IMR-90 (cell line): ENCODE results near the gene IP6K1. TPM values are rescaled to one million over a fixed set of nuclear protein-coding genes. Genes with fewer than 3 reads are reported as not detected.
A peak's percentile ranks its signal among the peaks of the same experiment; 100 is the strongest.

Source experiments
- ATAC-seq: fragments of 200-7000 bp; cut with Tn5 transposase; 2 replicates; pipeline ENCODE4 v1.9.1; 2020; ENCODE audit warnings: low read depth, mild to moderate bottlenecking, moderate library complexity
- BruUV-seq: library from RNA; stranded (reverse); fragments of 400-500 nt; replicated peaks from 2 replicates; lab custom pipeline; 2021; lab: Mats Ljungman, UMichigan
- CTCF ChIA-PET: fragments of 300-600 bp; formaldehyde crosslinking; extraction: SDS; loops from one replicate; lab custom pipeline; 2021; ENCODE audit warnings: antibody characterized with exemption; lab: Yijun Ruan, JAX
- POLR2A ChIA-PET: fragments of 300-600 bp; sonication (Branson Sonifier 250); formaldehyde crosslinking; loops from one replicate; lab custom pipeline; 2022; ENCODE audit warnings: antibody characterized with exemption; ENCODE audit not compliant: unreplicated experiment; lab: Charles Lee
- DNase-seq: peaks from one replicate; pipeline ENCODE4 v3.0.0; 2013
- H2AFZ ChIP-seq: replicated peaks from 2 replicates; pipeline ENCODE3; 2013; ENCODE audit warnings: low read length, mild to moderate bottlenecking; ENCODE audit not compliant: poor library complexity
- H2AK5ac ChIP-seq: 2 replicates; pipeline ENCODE4 v1.6.1; 2013; ENCODE audit warnings: low read depth, low read length, inconsistent platforms
- H2AK9ac ChIP-seq: replicated peaks from 2 replicates; pipeline ENCODE3; 2013; ENCODE audit warnings: mild to moderate bottlenecking, low read depth, low read length, moderate library complexity; ENCODE audit not compliant: poor library complexity
- H2BK120ac ChIP-seq: 2 replicates; pipeline ENCODE4 v1.6.1; 2013; ENCODE audit warnings: low read depth, low read length, inconsistent platforms
- H2BK15ac ChIP-seq: 3 replicates; pipeline ENCODE4 v1.6.1; 2013; ENCODE audit warnings: low read depth, low read length, inconsistent platforms
- H2BK20ac ChIP-seq: 2 replicates; pipeline ENCODE4 v1.6.1; 2013; ENCODE audit warnings: low read depth, mild to moderate bottlenecking, inconsistent platforms, low read length, moderate library complexity
- H2BK5ac ChIP-seq: 2 replicates; pipeline ENCODE4 v1.6.1; 2013; ENCODE audit warnings: mild to moderate bottlenecking, low read depth, low read length, inconsistent platforms; ENCODE audit not compliant: poor library complexity, severe bottlenecking
- H3K14ac ChIP-seq: replicated peaks from 2 replicates; pipeline ENCODE4 v1.6.1; 2013; ENCODE audit warnings: low read depth, low read length, inconsistent platforms
- H3K18ac ChIP-seq: 2 replicates; pipeline ENCODE4 v1.6.1; 2013; ENCODE audit warnings: low read depth, low read length, control low read depth
- H3K23ac ChIP-seq: 2 replicates; pipeline ENCODE4 v1.6.1; 2013; ENCODE audit warnings: low read depth, low read length, inconsistent platforms
- H3K27ac ChIP-seq: 2 replicates; pipeline ENCODE4 v1.5.1; 2013; ENCODE audit warnings: mild to moderate bottlenecking, control low read depth, low read length; ENCODE audit not compliant: insufficient read depth
- H3K27me3 ChIP-seq: 2 replicates; pipeline ENCODE4 v1.6.1; 2013; ENCODE audit warnings: low read length; ENCODE audit not compliant: control insufficient read depth, insufficient read depth
- H3K36me3 ChIP-seq: 2 replicates; pipeline ENCODE4 v1.6.1; 2013; ENCODE audit warnings: low read length, mixed read lengths; ENCODE audit not compliant: control insufficient read depth, insufficient read depth
- H3K4ac ChIP-seq: 2 replicates; pipeline ENCODE4 v1.6.1; 2013; ENCODE audit warnings: low read depth, low read length, inconsistent platforms
- H3K4me1 ChIP-seq: 2 replicates; pipeline ENCODE4 v1.6.1; 2013; ENCODE audit warnings: low read length, mixed read lengths; ENCODE audit not compliant: control insufficient read depth, insufficient read depth
- H3K4me2 ChIP-seq: 2 replicates; pipeline ENCODE4 v1.6.1; 2013; ENCODE audit warnings: low read depth, mild to moderate bottlenecking, control low read depth, low read length, moderate library complexity
- H3K4me3 ChIP-seq: 2 replicates; pipeline ENCODE4 v1.5.1; 2013; ENCODE audit warnings: low read depth, mild to moderate bottlenecking, control low read depth, low read length, moderate library complexity; ENCODE audit not compliant: insufficient read depth
- H3K56ac ChIP-seq: 2 replicates; pipeline ENCODE4 v1.6.1; 2013; ENCODE audit warnings: low read length, inconsistent platforms; ENCODE audit not compliant: insufficient read depth; ENCODE audit errors: extremely low read depth
- H3K79me1 ChIP-seq, 2 experiments: 2 replicates each; pipeline ENCODE4 v1.6.1; 2013; ENCODE audit warnings: low read length in 2 of 2, inconsistent platforms in 1 of 2, low read depth in 1 of 2
- H3K9ac ChIP-seq: 2 replicates; pipeline ENCODE4 v1.6.1; 2013; ENCODE audit warnings: low read depth, low read length, control low read depth
- H3K9me1 ChIP-seq: 2 replicates; pipeline ENCODE4 v1.6.1; 2013; ENCODE audit warnings: low read length, inconsistent platforms; ENCODE audit not compliant: insufficient read depth
- H3K9me3 ChIP-seq: 2 replicates; pipeline ENCODE4 v1.6.1; 2013; ENCODE audit warnings: low read length; ENCODE audit not compliant: control insufficient read depth, insufficient read depth
- H4K20me1 ChIP-seq: 2 replicates; pipeline ENCODE4 v1.6.1; 2013; ENCODE audit warnings: low read length, inconsistent platforms; ENCODE audit not compliant: insufficient read depth
- H4K5ac ChIP-seq: 2 replicates; pipeline ENCODE4 v1.6.1; 2013; ENCODE audit warnings: mild to moderate bottlenecking, low read depth, low read length, control low read depth
- H4K8ac ChIP-seq, 2 experiments: 2 replicates each; pipeline ENCODE4 v1.6.1; 2013; ENCODE audit warnings: low read depth in 2 of 2, low read length in 2 of 2, control low read depth in 1 of 2, inconsistent platforms in 1 of 2
- H4K91ac ChIP-seq: 2 replicates; pipeline ENCODE4 v1.6.1; 2013; ENCODE audit warnings: low read depth, low read length, inconsistent platforms; ENCODE audit not compliant: insufficient read depth
- BHLHE40 ChIP-seq: fragments of 150-350 bp; IDR thresholded peaks from 2 replicates; pipeline ENCODE4 v1.6.1; 2016; ENCODE audit warnings: mild to moderate bottlenecking, low read depth, low read length
- CEBPB ChIP-seq: IDR thresholded peaks from 2 replicates; pipeline ENCODE4 v1.6.1; 2012; ENCODE audit warnings: low read depth, low read length, improper control_type of control experiment
- CHD1 ChIP-seq: IDR thresholded peaks from 2 replicates; pipeline ENCODE4 v1.6.1; 2012; ENCODE audit warnings: low read depth, low read length, improper control_type of control experiment
- ELK1 ChIP-seq: fragments of 150-350 bp; IDR thresholded peaks from 2 replicates; pipeline ENCODE4 v1.6.1; 2016; ENCODE audit warnings: low read depth, mild to moderate bottlenecking, low read length, moderate library complexity, borderline replicate concordance
- MXI1 ChIP-seq: IDR thresholded peaks from 2 replicates; pipeline ENCODE4 v1.6.1; 2012; ENCODE audit warnings: low read depth, mild to moderate bottlenecking, low read length, moderate library complexity, borderline replicate concordance
- NFE2L2 ChIP-seq: fragments of 150-350 bp; IDR thresholded peaks from 2 replicates; pipeline ENCODE4 v1.6.1; 2016; ENCODE audit warnings: low read depth, mild to moderate bottlenecking, low read length
- POLR2A ChIP-seq: IDR thresholded peaks from 2 replicates; pipeline ENCODE4 v1.6.1; 2012; ENCODE audit warnings: mild to moderate bottlenecking, low read depth, low read length
- RAD21 ChIP-seq: IDR thresholded peaks from 2 replicates; pipeline ENCODE4 v1.6.1; 2012; ENCODE audit warnings: low read length, improper control_type of control experiment
- RCOR1 ChIP-seq: IDR thresholded peaks from 2 replicates; pipeline ENCODE4 v1.6.1; 2012; ENCODE audit warnings: mild to moderate bottlenecking, low read length, improper control_type of control experiment; ENCODE audit not compliant: insufficient replicate concordance
- RFX5 ChIP-seq: IDR thresholded peaks from 2 replicates; pipeline ENCODE4 v1.8.0; 2012; ENCODE audit warnings: low read depth, mild to moderate bottlenecking, low read length, moderate library complexity
- USF2 ChIP-seq: fragments of 150-350 bp; IDR thresholded peaks from 2 replicates; pipeline ENCODE4 v1.6.1; 2017; ENCODE audit warnings: mild to moderate bottlenecking, antibody characterized with exemption, low read length, low read depth
- WGBS, 2 experiments: methylation state at CpG; one replicate each; pipeline versions ENCODE4 v1.1.5 to v1.1.7; 2013; ENCODE audit warnings: missing lambda C conversion rate in 2 of 2; ENCODE audit not compliant: insufficient read length in 1 of 2; ENCODE audit errors: extremely low coverage in 2 of 2; 5-methylcytosine and 5-hydroxymethylcytosine counted together
- dilution Hi-C: fragments of 300-500 bp; cut with HindIII; formaldehyde crosslinking; loops from one replicate; pipeline ENCODE4 v1.14.3; 2018; ENCODE audit warnings: low sequenced_read_pairs; ENCODE audit not compliant: unreplicated experiment
- in situ Hi-C: fragments of 300-500 bp; cut with MboI; formaldehyde crosslinking; loops from 3 replicates; pipeline ENCODE4 v1.14.3; 2019; ENCODE audit warnings: low sequenced_read_pairs, inconsistent platforms, mixed read lengths
- intact Hi-C: fragments of 100-400 bp; cut with micrococcal nuclease; formaldehyde crosslinking; loops from 2 replicates; pipeline ENCODE4 v1.10.0; 2022
- polyA plus RNA-seq, 3 experiments: library from polyadenylated mRNA; depleted of rRNA; stranded (reverse); fragments of >200 nt; gene quantifications; 2 replicates each; pipeline ENCODE4 v1.2.3, GENCODE V29; 2012; ENCODE audit warnings: low replicate concordance in 1 of 3
- total RNA-seq: library from RNA; depleted of rRNA; stranded (reverse); fragments of >200 nt; gene quantifications from 2 replicates; pipeline ENCODE4 v1.2.3, GENCODE V29; 2012
- TF ChIP-seq, protein P1 (sequence below): conservative IDR thresholded peaks from 2 replicates; pipeline ENCODE4 v1.5.1; 2012; ENCODE audit warnings: mild to moderate bottlenecking, low read depth, low read length, improper control_type of control experiment

IP6K1 gene
- total and polyA plus RNA-seq, 2 of the 4 experiments (the other 2 are of a cell fraction), result 28.3 to 28.7 TPM

- Histone ChIP-seq H3K4ac (no peak overlapping the region), H3K14ac (no peak overlapping the region)
- no TSS peak for BruUV-seq
Observed at GRCh38 chr3:49794926-49795905, 8.9 kb upstream of the IP6K1 start.

More at GRCh38 chr3:49794926-49795905, 8.9 kb upstream of the IP6K1 start:
- peaks cover 5% of the 10 kb centered on the region for H3K4me1 ChIP-seq
- no peak for ATAC-seq
- no peak overlapping the region for H3K23ac ChIP-seq
- H2AFZ ChIP-seq, result no peak overlapping the region
- TF ChIP-seq BHLHE40 (no peak), CEBPB (no peak), ELK1 (no peak), RFX5 (no peak), MXI1 (no peak), RAD21 (no peak), POLR2A (no peak), CHD1 (no peak), NFE2L2 (no peak), USF2 (no peak), RCOR1 (no peak)
- TF ChIP-seq, protein P1, sequence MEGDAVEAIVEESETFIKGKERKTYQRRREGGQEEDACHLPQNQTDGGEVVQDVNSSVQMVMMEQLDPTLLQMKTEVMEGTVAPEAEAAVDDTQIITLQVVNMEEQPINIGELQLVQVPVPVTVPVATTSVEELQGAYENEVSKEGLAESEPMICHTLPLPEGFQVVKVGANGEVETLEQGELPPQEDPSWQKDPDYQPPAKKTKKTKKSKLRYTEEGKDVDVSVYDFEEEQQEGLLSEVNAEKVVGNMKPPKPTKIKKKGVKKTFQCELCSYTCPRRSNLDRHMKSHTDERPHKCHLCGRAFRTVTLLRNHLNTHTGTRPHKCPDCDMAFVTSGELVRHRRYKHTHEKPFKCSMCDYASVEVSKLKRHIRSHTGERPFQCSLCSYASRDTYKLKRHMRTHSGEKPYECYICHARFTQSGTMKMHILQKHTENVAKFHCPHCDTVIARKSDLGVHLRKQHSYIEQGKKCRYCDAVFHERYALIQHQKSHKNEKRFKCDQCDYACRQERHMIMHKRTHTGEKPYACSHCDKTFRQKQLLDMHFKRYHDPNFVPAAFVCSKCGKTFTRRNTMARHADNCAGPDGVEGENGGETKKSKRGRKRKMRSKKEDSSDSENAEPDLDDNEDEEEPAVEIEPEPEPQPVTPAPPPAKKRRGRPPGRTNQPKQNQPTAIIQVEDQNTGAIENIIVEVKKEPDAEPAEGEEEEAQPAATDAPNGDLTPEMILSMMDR, result no peak
- intact Hi-C loops (no loop called here), in situ Hi-C loops (no loop called here), dilution Hi-C loops (no loop called here)
- no peaks in the 10 kb centered on the region for H3K79me1 ChIP-seq
- H4K8ac ChIP-seq, result no peak overlapping the region
- no peak overlapping the region for H3K27ac ChIP-seq
- no peak overlapping the region for H4K5ac ChIP-seq
- H3K18ac ChIP-seq, result no peak overlapping the region
- no peak overlapping the region for H2BK20ac ChIP-seq
- no peak overlapping the region for H3K56ac ChIP-seq
- no peaks in the 10 kb centered on the region for H3K36me3 ChIP-seq
- no peak overlapping the region for H3K4me3 ChIP-seq
- H3K9me1 ChIP-seq, result peaks cover 4% of the 10 kb centered on the region; the same call in 1 of the 2 replicates
- H2BK5ac ChIP-seq, result no peak overlapping the region
- peaks cover 10% of the 10 kb centered on the region; the same call in 1 of the 2 replicates for H3K27me3 ChIP-seq
- H3K9ac ChIP-seq, result no peak overlapping the region
- no peak for DNase-seq
- H3K9me3 ChIP-seq, result no peaks in the 10 kb centered on the region
- no peak overlapping the region for H2BK120ac ChIP-seq
- POLR2A ChIA-PET, result no interaction called here
- H3K4me2 ChIP-seq, result no peak overlapping the region
- WGBS, 2 experiments, result 79% methylated on average over 11 of the region's 24 CpGs; no CpG with 5 or more reads in 1 of the 2 experiments
- no peak overlapping the region for H4K91ac ChIP-seq
- peak overlapping the region; percentile 49 for H2AK9ac ChIP-seq
- H2BK15ac ChIP-seq, result no peak overlapping the region
- H4K20me1 ChIP-seq, result no peaks in the 10 kb centered on the region
- CTCF ChIA-PET, result no interaction called here
- no peak overlapping the region for H2AK5ac ChIP-seq
